Subcutaneous abdominal adipose tissue (tissue), 5 donors: Measurements from ENCODE around the gene MMEL1.

Experiments used
- H3K27ac ChIP-seq: one replicate; pipeline ENCODE4 v1.7.0; 2013; ENCODE audit warnings: low read depth, mild to moderate bottlenecking, inconsistent platforms, low read length, moderate library complexity
- H3K27me3 ChIP-seq, 5 donors: one replicate each; pipeline ENCODE4 v1.7.0; 2013; ENCODE audit warnings: low read length in 5 of 5, inconsistent platforms in 1 of 5; ENCODE audit not compliant: control insufficient read depth in 5 of 5, insufficient read depth in 4 of 5
- H3K36me3 ChIP-seq, 5 donors: one replicate each; pipeline ENCODE4 v1.7.0; 2013; ENCODE audit warnings: low read length in 5 of 5; ENCODE audit not compliant: control insufficient read depth in 5 of 5, insufficient read depth in 5 of 5
- H3K4me1 ChIP-seq, 5 donors: one replicate each; pipeline ENCODE4 v1.7.0; 2013; ENCODE audit warnings: low read length in 5 of 5, mild to moderate bottlenecking in 3 of 5, moderate library complexity in 1 of 5; ENCODE audit not compliant: control insufficient read depth in 5 of 5, insufficient read depth in 5 of 5
- H3K4me3 ChIP-seq, 5 donors: one replicate each; pipeline ENCODE4 v1.7.0; 2013; ENCODE audit warnings: low read length in 5 of 5, low read depth in 1 of 5
- H3K9ac ChIP-seq, 5 donors: one replicate each; pipeline ENCODE4 v1.7.0; 2013; ENCODE audit warnings: low read length in 5 of 5, mild to moderate bottlenecking in 4 of 5, moderate library complexity in 3 of 5
- H3K9me3 ChIP-seq, 5 donors: one replicate each; pipeline ENCODE4 v1.7.0; 2013; ENCODE audit warnings: low read length in 5 of 5; ENCODE audit not compliant: control insufficient read depth in 5 of 5
- donor health status: healthy.
- donor health status: healthy.
- donor health status: healthy.
- donor health status: healthy.
- donor health status: healthy.

The MMEL1 gene

DNA sequence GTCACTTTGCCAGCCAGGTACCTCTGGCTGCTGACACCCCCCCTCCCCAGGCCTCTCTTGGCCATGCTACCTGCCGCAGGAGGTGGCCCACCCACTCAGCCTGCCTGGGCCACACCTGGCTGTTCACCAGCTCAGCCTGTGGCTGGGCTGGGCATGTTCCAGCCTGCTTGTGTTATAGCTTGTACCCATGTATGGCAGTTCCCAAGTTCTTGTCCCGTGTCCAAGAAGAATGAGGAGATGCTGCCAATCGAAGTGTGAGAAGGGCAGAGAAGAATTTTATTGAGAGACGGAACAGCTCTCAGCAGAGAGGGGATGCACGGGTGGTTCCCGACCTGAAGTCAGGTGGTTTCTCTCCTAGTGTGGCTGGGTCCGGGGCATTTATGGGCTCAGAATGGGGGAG is 3.9 kb upstream of the MMEL1 start:
- H3K9me3 ChIP-seq: peaks cover 0 to 11% (median 8%) of the 10 kb centered on the region in 5 donors

DNA sequence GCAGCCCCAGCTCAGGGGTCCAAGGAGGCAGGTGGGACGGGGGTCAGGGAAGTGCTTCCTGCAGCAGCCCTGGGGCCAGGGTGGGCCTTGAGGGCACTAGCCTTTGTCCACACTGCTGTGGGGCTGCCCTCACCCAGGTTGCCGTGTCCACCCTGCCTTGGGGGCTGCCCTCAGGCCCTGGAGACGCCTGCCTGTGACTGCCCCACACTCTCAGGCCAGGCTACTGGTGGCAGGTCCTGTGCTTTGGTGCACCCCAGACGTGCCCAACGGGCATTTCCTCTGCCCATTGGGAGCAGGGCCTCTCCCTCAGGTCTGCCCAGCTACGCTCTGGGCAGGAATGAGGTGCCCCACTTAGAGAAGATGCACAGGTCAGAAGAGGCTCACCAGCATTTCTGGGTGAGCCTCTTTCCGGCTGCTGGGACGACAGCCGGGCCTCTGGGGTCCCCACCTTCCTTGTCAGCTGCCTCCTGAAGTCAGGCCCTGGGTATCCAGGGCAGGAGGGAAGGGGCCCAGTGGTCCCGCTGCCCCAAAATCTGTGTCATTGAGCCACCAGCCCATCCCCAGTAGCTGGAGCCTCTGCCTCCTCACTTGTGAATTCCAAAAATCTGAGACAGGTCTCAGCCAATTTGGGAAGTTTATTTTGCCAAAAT is 2.7 kb upstream of the MMEL1 start:
- no peaks in the 10 kb centered on the region for H3K36me3 ChIP-seq
- H3K9ac ChIP-seq: no peak overlapping the region
- H3K4me1 ChIP-seq: peaks cover 0 to 5% (median 0%) of the 10 kb centered on the region in 5 donors
- no peak overlapping the region for H3K4me3 ChIP-seq
- peaks cover 20 to 42% (median 35%) of the 10 kb centered on the region in 5 donors for H3K27me3 ChIP-seq
- peaks cover 0 to 13% (median 9%) of the 10 kb centered on the region in 5 donors for H3K9me3 ChIP-seq
- no peak overlapping the region for H3K27ac ChIP-seq

More for the DNA sequence above, 3.9 kb upstream of the MMEL1 start:
- H3K27me3 ChIP-seq: peaks cover 20 to 37% (median 28%) of the 10 kb centered on the region in 5 donors
- H3K36me3 ChIP-seq: no peaks in the 10 kb centered on the region
- no peak overlapping the region for H3K4me3 ChIP-seq
- no peak overlapping the region for H3K27ac ChIP-seq
- H3K4me1 ChIP-seq: peaks cover 0 to 8% (median 6%) of the 10 kb centered on the region in 5 donors
- H3K9ac ChIP-seq: no peak overlapping the region

- Histone ChIP-seq H3K9ac (no peak overlapping the region), H3K27me3 (peaks cover 25 to 52% (median 48%) of the 10 kb centered on the region in 5 donors), H3K4me1 (peaks cover 0 to 5% (median 0%) of the 10 kb centered on the region in 5 donors), H3K9me3 (peaks cover 0 to 17% (median 11%) of the 10 kb centered on the region in 5 donors), H3K36me3 (no peaks in the 10 kb centered on the region), H3K27ac (no peak overlapping the region), H3K4me3 (no peak overlapping the region)
These were observed 1.2 kb upstream of the MMEL1 start for GRCh38 chr1:2633936-2634491.

DNA sequence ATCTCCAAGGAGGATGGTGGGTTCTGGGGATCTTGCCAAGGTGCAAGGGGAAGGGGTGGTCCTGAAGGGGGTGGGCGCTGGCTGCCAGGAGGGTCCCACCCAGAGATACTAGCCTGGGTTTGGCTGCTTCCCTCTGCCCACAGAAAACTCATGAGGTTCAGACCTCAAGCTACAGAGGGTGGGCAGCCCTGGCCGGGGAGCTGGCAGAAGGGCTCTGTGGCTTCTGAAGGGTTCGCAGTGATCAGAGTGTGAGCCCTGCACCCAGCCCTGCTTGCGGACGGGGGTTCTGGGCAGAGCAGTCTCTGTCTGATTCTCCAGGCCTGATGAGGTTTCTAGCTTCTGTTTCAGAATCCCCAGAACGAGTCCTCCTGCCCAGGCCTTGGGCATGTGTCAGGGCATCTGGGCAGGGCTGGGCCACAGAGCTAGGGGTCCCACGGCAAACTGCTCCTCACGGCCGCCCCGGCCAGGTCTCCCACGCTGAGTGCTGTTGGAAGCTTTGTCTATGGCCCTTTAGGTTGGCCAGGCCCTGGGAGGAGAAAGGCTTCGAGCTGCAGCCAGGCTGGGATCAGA is 635 bp upstream of the MMEL1 start:
- peaks cover 0 to 5% (median 0%) of the 10 kb centered on the region in 5 donors for H3K4me1 ChIP-seq
- no peak overlapping the region for H3K27ac ChIP-seq
- no peak overlapping the region for H3K4me3 ChIP-seq
- no peak overlapping the region for H3K9ac ChIP-seq
- H3K27me3 ChIP-seq: peaks cover 25 to 53% (median 48%) of the 10 kb centered on the region in 5 donors
- peaks cover 0 to 17% (median 11%) of the 10 kb centered on the region in 5 donors for H3K9me3 ChIP-seq
- H3K36me3 ChIP-seq: no peaks in the 10 kb centered on the region

GRCh38 chr1:2632051-2632430 is 775 bp downstream of the MMEL1 start:
- Histone ChIP-seq H3K27me3 (peaks cover 29 to 62% (median 61%) of the 10 kb centered on the region in 5 donors), H3K9me3 (peaks cover 0 to 15% (median 8%) of the 10 kb centered on the region in 5 donors), H3K9ac (no peak overlapping the region), H3K4me3 (no peak overlapping the region), H3K4me1 (peaks cover 0 to 5% (median 0%) of the 10 kb centered on the region in 5 donors), H3K27ac (no peak overlapping the region), H3K36me3 (no peaks in the 10 kb centered on the region)

DNA sequence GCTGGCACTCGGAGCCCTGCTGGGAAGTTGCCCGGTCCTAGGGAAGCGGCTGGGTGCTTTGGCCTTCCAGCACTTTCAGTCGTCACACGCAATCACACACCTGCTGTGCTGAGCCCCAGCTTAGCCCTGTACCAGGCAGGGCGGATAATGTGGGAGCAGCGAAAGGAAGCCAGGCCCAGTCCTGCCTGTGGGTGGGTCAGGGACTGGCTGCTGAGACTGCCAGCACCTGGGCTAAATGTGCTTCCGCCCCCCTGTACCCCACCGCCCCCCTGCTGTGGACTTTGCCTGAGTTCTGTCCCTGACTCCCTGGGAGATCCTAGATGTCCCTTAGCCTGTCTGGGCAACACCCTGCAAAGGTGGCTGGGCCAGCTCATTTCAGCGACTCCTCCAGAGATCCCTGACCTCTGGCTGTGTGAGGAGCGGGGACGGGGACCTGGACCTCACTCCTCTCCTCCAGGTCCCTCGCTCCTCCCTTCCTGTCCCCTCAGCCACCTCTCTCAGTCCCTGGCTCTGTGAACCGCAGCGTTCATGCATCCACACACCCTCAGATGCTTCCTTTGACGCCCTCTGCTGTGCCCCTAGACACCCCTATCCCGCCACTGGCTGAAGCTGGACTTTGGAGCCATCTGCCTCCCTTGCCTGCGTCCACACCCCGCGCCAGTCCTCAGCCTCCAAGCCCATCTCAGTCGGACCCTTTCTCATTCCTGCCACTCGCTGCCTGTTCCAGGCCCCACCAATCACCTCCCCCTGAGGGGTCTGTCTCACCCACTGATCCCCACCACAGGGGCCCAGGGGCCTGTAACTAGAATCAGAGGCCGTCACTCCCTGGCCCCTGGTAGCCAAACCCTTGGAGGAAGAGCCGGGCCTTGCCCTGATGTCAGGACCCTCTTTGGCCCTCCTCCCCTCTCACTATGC is 1.4 kb downstream of the MMEL1 start:
- Histone ChIP-seq H3K9me3 (peaks cover 0 to 9% (median 2%) of the 10 kb centered on the region in 5 donors), H3K27ac (no peak overlapping the region), H3K27me3 (peaks cover 29 to 63% (median 59%) of the 10 kb centered on the region in 5 donors), H3K4me1 (peaks cover 0 to 5% (median 0%) of the 10 kb centered on the region in 5 donors), H3K36me3 (no peaks in the 10 kb centered on the region), H3K4me3 (no peak overlapping the region), H3K9ac (no peak overlapping the region)

- peaks cover 0 to 9% (median 0%) of the 10 kb centered on the region in 5 donors for H3K9me3 ChIP-seq
- no peak overlapping the region for H3K4me3 ChIP-seq
- peaks cover 29 to 69% (median 61%) of the 10 kb centered on the region in 5 donors for H3K27me3 ChIP-seq
- H3K9ac ChIP-seq: no peak overlapping the region
- H3K4me1 ChIP-seq: peaks cover 0 to 5% (median 0%) of the 10 kb centered on the region in 5 donors
- no peaks in the 10 kb centered on the region for H3K36me3 ChIP-seq
- no peak overlapping the region for H3K27ac ChIP-seq
These were observed 2.2 kb downstream of the MMEL1 start for GRCh38 chr1:2630498-2631135.

GRCh38 chr1:2629627-2630497 is 3.0 kb downstream of the MMEL1 start:
- Histone ChIP-seq H3K4me3 (no peak overlapping the region), H3K27ac (no peak overlapping the region), H3K9me3 (peaks cover 0 to 9% (median 0%) of the 10 kb centered on the region in 5 donors), H3K9ac (no peak overlapping the region), H3K4me1 (peaks cover 0 to 5% (median 0%) of the 10 kb centered on the region in 5 donors), H3K36me3 (no peaks in the 10 kb centered on the region), H3K27me3 (peaks cover 29 to 66% (median 57%) of the 10 kb centered on the region in 5 donors)
